ENCODE measurements around the gene ARL5A.

DNA sequence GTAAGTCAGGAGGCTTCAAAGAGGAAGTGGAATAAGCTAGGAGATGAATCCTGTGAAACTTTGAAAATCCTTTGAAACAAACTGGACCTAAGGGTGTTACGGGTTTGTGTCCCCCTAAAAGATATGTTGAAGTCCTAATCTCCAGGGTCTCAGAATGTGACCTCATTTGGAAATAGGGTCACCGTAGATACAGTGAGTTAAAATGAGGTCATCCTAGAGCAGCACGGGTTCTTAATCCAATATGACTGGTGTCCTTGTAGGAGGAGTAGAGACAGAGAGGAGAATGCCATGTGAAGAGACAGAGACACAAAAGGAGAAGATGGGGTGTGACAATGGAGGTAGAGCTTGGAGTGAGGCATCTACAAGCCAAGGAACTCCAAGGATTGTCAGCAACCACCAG, 67.0 kb downstream of the ARL5A start:
- TF ChIP-seq, protein P1, sequence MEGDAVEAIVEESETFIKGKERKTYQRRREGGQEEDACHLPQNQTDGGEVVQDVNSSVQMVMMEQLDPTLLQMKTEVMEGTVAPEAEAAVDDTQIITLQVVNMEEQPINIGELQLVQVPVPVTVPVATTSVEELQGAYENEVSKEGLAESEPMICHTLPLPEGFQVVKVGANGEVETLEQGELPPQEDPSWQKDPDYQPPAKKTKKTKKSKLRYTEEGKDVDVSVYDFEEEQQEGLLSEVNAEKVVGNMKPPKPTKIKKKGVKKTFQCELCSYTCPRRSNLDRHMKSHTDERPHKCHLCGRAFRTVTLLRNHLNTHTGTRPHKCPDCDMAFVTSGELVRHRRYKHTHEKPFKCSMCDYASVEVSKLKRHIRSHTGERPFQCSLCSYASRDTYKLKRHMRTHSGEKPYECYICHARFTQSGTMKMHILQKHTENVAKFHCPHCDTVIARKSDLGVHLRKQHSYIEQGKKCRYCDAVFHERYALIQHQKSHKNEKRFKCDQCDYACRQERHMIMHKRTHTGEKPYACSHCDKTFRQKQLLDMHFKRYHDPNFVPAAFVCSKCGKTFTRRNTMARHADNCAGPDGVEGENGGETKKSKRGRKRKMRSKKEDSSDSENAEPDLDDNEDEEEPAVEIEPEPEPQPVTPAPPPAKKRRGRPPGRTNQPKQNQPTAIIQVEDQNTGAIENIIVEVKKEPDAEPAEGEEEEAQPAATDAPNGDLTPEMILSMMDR (IDR thresholded peaks at IDR 0.05), result no peak
- TF ChIP-seq ZFX (IDR thresholded peaks at IDR 0.05; ENCODE audit: borderline replicate concordance), result no peak

Measured in 22Rv1 (cell line).